SK-N-SH (cell line): ENCODE results near the gene CA7. TPM values are rescaled to one million over a fixed set of nuclear protein-coding genes. Genes with fewer than 3 reads are reported as not detected.

Source experiments
- CTCF ChIA-PET: fragments of 300-600, 350-600 bp; formaldehyde crosslinking; extraction: SDS; loops from one replicate; lab custom pipeline; 2021; lab: Yijun Ruan, JAX
- POLR2A ChIA-PET: fragments of 350-600 bp; sonication (Branson Sonifier 250); formaldehyde crosslinking; extraction: SDS; loops from one replicate; lab custom pipeline; 2020; ENCODE audit warnings: antibody characterized with exemption, inconsistent platforms; lab: Yijun Ruan, JAX
- DNase-seq: peaks from one replicate; pipeline ENCODE4 v3.0.0; 2012
- H2AFZ ChIP-seq: fragments of 200-600 bp; sonication (generic); 2 replicates; pipeline ENCODE4 v1.8.1; 2016; ENCODE audit warnings: antibody characterized with exemption, mild to moderate bottlenecking, low read depth
- H3F3A ChIP-seq: fragments of 200-600 bp; sonication (generic); replicated peaks from 2 replicates; pipeline ENCODE3; 2016; ENCODE audit warnings: antibody characterized with exemption, mild to moderate bottlenecking; ENCODE audit not compliant: insufficient read depth
- H3K27ac ChIP-seq, 2 experiments: fragments of 200-500 bp in 1 of 2; fragments of 200-600 bp in 1 of 2; sonication (Bioruptor generic) in 1 of 2; sonication (generic), shearing (Covaris generic) in 1 of 2; 2 replicates each; pipeline versions ENCODE4 v1.5.1 to v1.6.1; 2014 to 2016; ENCODE audit warnings: low read depth in 2 of 2, inconsistent platforms in 1 of 2, low read length in 1 of 2, mild to moderate bottlenecking in 1 of 2, mixed read lengths in 1 of 2
- H3K27me3 ChIP-seq: fragments of 200-600 bp; sonication (generic), shearing (Covaris generic); 2 replicates; pipeline ENCODE4 v1.6.1; 2016; ENCODE audit warnings: mixed run types; ENCODE audit not compliant: insufficient read depth
- H3K36me3 ChIP-seq, 2 experiments: fragments of 200-500 bp in 1 of 2; fragments of 200-600 bp in 1 of 2; sonication (Bioruptor generic) in 1 of 2; sonication (generic) in 1 of 2; replicated peaks in 1 of 2; 2 replicates each; pipeline versions ENCODE3 to v1.5.1; 2014 to 2016; ENCODE audit warnings: low read length in 1 of 2, mild to moderate bottlenecking in 1 of 2; ENCODE audit not compliant: insufficient read depth in 2 of 2, control insufficient read depth in 1 of 2
- H3K4me1 ChIP-seq, 2 experiments: fragments of 200-500 bp in 1 of 2; fragments of 200-600 bp in 1 of 2; sonication (Bioruptor generic) in 1 of 2; sonication (generic), shearing (Covaris generic) in 1 of 2; 2 replicates each; pipeline versions ENCODE4 v1.5.1 to v1.6.1; 2014 to 2016; ENCODE audit warnings: low read depth in 1 of 2, low read length in 1 of 2, mixed run types in 1 of 2; ENCODE audit not compliant: insufficient read depth in 2 of 2, control insufficient read depth in 1 of 2
- H3K4me2 ChIP-seq: fragments of 200-600 bp; sonication (generic), shearing (Covaris generic); 2 replicates; pipeline ENCODE4 v1.6.1; 2017; ENCODE audit warnings: mixed run types
- H3K4me3 ChIP-seq, 2 experiments: fragments of 200-500 bp in 1 of 2; fragments of 200-600 bp in 1 of 2; sonication (Bioruptor generic) in 1 of 2; sonication (generic), shearing (Covaris generic) in 1 of 2; 2 replicates each; pipeline versions ENCODE4 v1.5.1 to v1.8.1; 2014 to 2016; ENCODE audit warnings: low read depth in 2 of 2, inconsistent platforms in 1 of 2, low read length in 1 of 2, mild to moderate bottlenecking in 1 of 2, mixed read lengths in 1 of 2, moderate library complexity in 1 of 2
- H3K79me2 ChIP-seq: fragments of 200-600 bp; sonication (generic); 2 replicates; pipeline ENCODE4 v1.8.1; 2017; ENCODE audit warnings: mild to moderate bottlenecking; ENCODE audit not compliant: insufficient read depth
- H3K9ac ChIP-seq: fragments of 200-600 bp; sonication (generic); 2 replicates; pipeline ENCODE4 v1.6.1; 2017; ENCODE audit warnings: mixed run types
- H3K9me2 ChIP-seq: fragments of 200-600 bp; sonication (generic); 2 replicates; pipeline ENCODE4 v1.6.1; 2017; ENCODE audit warnings: mixed run types
- H3K9me3 ChIP-seq: fragments of 200-600 bp; sonication (generic); 2 replicates; pipeline ENCODE4 v1.6.1; 2017; ENCODE audit warnings: mixed run types, mild to moderate bottlenecking, moderate library complexity
- H4K20me1 ChIP-seq: fragments of 200-600 bp; sonication (generic); 2 replicates; pipeline ENCODE4 v1.6.1; 2017; ENCODE audit warnings: mild to moderate bottlenecking, mixed run types; ENCODE audit not compliant: insufficient read depth
- CHD2 ChIP-seq: fragments of 150-350 bp; IDR thresholded peaks from 2 replicates; pipeline ENCODE4 v1.6.1; 2018; ENCODE audit warnings: low read length; ENCODE audit not compliant: partially characterized antibody
- ELF1 ChIP-seq: IDR thresholded peaks from 2 replicates; pipeline ENCODE4 v1.4.0; 2012
- EP300 ChIP-seq, 2 experiments: IDR thresholded peaks; 2 replicates each; pipeline versions ENCODE4 v1.4.0 to v1.6.1; 2012; ENCODE audit warnings: borderline replicate concordance in 1 of 2, low read depth in 1 of 2, low read length in 1 of 2
- FOXJ3 ChIP-seq: sonication (generic); formaldehyde crosslinking; IDR thresholded peaks from 2 replicates; pipeline ENCODE4 v1.5.1; 2020; ENCODE audit warnings: mild to moderate bottlenecking, missing genetic modification reagents
- GATA2 ChIP-seq: sonication (generic); formaldehyde crosslinking; IDR thresholded peaks from 2 replicates; pipeline ENCODE4 v1.5.0; 2020; ENCODE audit warnings: mild to moderate bottlenecking, missing genetic modification reagents
- JUND ChIP-seq: IDR thresholded peaks from 2 replicates; pipeline ENCODE4 v1.4.0; 2012
- MEF2A ChIP-seq: IDR thresholded peaks from 2 replicates; pipeline ENCODE4 v1.4.0; 2012; ENCODE audit warnings: low read depth, borderline replicate concordance
- MXI1 ChIP-seq: IDR thresholded peaks from 2 replicates; pipeline ENCODE4 v1.6.1; 2012; ENCODE audit warnings: mild to moderate bottlenecking, low read depth, low read length, improper control_type of control experiment
- RAD21 ChIP-seq: IDR thresholded peaks from 2 replicates; pipeline ENCODE4 v1.6.1; 2012; ENCODE audit warnings: mild to moderate bottlenecking, low read length
- RCOR1 ChIP-seq: fragments of 150-350 bp; IDR thresholded peaks from 2 replicates; pipeline ENCODE4 v1.6.1; 2017; ENCODE audit warnings: antibody characterized with exemption, low read length
- RXRA ChIP-seq: IDR thresholded peaks from 2 replicates; pipeline ENCODE4 v1.4.0; 2012; ENCODE audit warnings: low read depth, mild to moderate bottlenecking, borderline replicate concordance
- TCF12 ChIP-seq: IDR thresholded peaks from 2 replicates; pipeline ENCODE4 v1.4.0; 2012
- TEAD4 ChIP-seq: IDR thresholded peaks from 2 replicates; pipeline ENCODE4 v1.4.0; 2012; ENCODE audit warnings: mild to moderate bottlenecking, borderline replicate concordance; ENCODE audit not compliant: insufficient read depth
- YY1 ChIP-seq: IDR thresholded peaks from 2 replicates; pipeline ENCODE4 v1.4.0; 2012; ENCODE audit warnings: low read depth, mild to moderate bottlenecking
- WGBS: methylation state at CpG from one replicate; pipeline ENCODE4 v1.1.6; 2017; ENCODE audit warnings: low lambda C conversion rate; 5-methylcytosine and 5-hydroxymethylcytosine counted together
- polyA plus RNA-seq, 3 experiments: library from polyadenylated mRNA; depleted of rRNA; stranded (reverse); fragments of >200 nt; gene quantifications; 2 replicates each; pipeline ENCODE4 v1.2.3, GENCODE V29; 2012
- TF ChIP-seq, protein P1 (sequence below): IDR thresholded peaks from 2 replicates; pipeline ENCODE4 v1.4.0; 2012; ENCODE audit warnings: low read depth, borderline replicate concordance
- TF ChIP-seq, protein P2 (sequence below): IDR thresholded peaks from 2 replicates; pipeline ENCODE4; 2012
- TF ChIP-seq, protein P3 (sequence below): fragments of 150-350 bp; IDR thresholded peaks from 2 replicates; pipeline ENCODE4 v1.6.1; 2016; ENCODE audit warnings: mild to moderate bottlenecking, low read depth, low read length
- TF ChIP-seq, protein P4 (sequence below): fragments of 150-350 bp; IDR thresholded peaks from 2 replicates; pipeline ENCODE4 v1.6.1; 2017; ENCODE audit warnings: antibody characterized with exemption, low read length, low read depth, borderline replicate concordance
- TF ChIP-seq, protein P5 (sequence below): IDR thresholded peaks from 2 replicates; pipeline ENCODE4 v1.4.0; 2012; ENCODE audit warnings: low read depth, borderline replicate concordance
- TF ChIP-seq, protein P6 (sequence below): fragments of 200-600 bp; sonication (generic); IDR thresholded peaks from 2 replicates; pipeline ENCODE4 v1.6.1; 2017; ENCODE audit warnings: antibody characterized with exemption, mild to moderate bottlenecking, moderate library complexity

Gene CA7
- polyA plus RNA-seq, 1 of the 3 experiments (the other 2 are of a cell fraction), result 0.12 TPM

DNA sequence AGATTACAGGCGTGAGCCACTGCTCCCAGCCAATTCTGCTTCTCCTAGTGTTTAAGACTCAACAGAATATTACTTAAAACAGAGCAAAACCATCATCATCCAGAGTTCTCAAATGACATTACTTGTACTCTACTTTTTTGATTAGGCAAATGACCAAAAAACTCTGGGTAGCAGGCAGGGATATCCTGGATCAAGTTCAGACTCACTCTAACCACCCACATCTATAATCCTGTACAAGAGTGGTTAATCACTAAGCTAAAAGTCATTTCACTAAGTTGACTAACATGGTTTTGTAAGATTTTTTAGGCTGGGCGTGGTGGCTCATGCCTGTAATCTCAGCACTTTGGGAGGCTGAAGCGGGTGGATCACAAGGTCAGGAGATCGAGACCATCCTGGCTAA lies 20.2 kb upstream of the CA7 start:
- H3K27me3 ChIP-seq, result no peaks in the 10 kb centered on the region
- DNase-seq, result no peak
- no peaks in the 10 kb centered on the region for H3K4me1 ChIP-seq
- no peak overlapping the region for H3K4me3 ChIP-seq
- peaks cover 52% of the 10 kb centered on the region for H3K79me2 ChIP-seq
- POLR2A ChIA-PET, result interaction anchor here (0.7 kb wide), 1 partner anchor 72 kb away, joined by 3 read pairs; no protein-coding TSS in a partner anchor
- no peaks in the 10 kb centered on the region for H3K9me2 ChIP-seq
- no peaks in the 10 kb centered on the region for H3F3A ChIP-seq
- no peak overlapping the region for H2AFZ ChIP-seq
- H3K9me3 ChIP-seq, result no peaks in the 10 kb centered on the region
- H3K36me3 ChIP-seq, result peaks cover 43 to 64% of the 10 kb centered on the region in 2 experiments
- WGBS, result 99% methylated on average over 4 of the region's 4 CpGs
- TF ChIP-seq TCF12, result no peak
- TF ChIP-seq MEF2A, result no peak
- no peak for TF ChIP-seq CHD2
- no peak for TF ChIP-seq EP300 (IDR thresholded peaks at IDR 0.05; ENCODE audit: borderline replicate concordance in 1 of 2, low read depth in 1 of 2, low read length in 1 of 2)
- no peak for TF ChIP-seq FOXJ3 (CRISPR knock-in tag)
- TF ChIP-seq, protein P1, sequence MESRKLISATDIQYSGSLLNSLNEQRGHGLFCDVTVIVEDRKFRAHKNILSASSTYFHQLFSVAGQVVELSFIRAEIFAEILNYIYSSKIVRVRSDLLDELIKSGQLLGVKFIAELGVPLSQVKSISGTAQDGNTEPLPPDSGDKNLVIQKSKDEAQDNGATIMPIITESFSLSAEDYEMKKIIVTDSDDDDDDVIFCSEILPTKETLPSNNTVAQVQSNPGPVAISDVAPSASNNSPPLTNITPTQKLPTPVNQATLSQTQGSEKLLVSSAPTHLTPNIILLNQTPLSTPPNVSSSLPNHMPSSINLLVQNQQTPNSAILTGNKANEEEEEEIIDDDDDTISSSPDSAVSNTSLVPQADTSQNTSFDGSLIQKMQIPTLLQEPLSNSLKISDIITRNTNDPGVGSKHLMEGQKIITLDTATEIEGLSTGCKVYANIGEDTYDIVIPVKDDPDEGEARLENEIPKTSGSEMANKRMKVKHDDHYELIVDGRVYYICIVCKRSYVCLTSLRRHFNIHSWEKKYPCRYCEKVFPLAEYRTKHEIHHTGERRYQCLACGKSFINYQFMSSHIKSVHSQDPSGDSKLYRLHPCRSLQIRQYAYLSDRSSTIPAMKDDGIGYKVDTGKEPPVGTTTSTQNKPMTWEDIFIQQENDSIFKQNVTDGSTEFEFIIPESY, result no peak
- no peak for TF ChIP-seq RCOR1
- TF ChIP-seq TEAD4, result no peak
- TF ChIP-seq ELF1, result no peak
- TF ChIP-seq, protein P2, sequence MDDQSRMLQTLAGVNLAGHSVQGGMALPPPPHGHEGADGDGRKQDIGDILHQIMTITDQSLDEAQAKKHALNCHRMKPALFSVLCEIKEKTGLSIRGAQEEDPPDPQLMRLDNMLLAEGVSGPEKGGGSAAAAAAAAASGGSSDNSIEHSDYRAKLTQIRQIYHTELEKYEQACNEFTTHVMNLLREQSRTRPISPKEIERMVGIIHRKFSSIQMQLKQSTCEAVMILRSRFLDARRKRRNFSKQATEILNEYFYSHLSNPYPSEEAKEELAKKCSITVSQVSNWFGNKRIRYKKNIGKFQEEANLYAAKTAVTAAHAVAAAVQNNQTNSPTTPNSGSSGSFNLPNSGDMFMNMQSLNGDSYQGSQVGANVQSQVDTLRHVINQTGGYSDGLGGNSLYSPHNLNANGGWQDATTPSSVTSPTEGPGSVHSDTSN, result no peak
- TF ChIP-seq JUND, result no peak
- no peak for TF ChIP-seq RAD21
- TF ChIP-seq, protein P3, sequence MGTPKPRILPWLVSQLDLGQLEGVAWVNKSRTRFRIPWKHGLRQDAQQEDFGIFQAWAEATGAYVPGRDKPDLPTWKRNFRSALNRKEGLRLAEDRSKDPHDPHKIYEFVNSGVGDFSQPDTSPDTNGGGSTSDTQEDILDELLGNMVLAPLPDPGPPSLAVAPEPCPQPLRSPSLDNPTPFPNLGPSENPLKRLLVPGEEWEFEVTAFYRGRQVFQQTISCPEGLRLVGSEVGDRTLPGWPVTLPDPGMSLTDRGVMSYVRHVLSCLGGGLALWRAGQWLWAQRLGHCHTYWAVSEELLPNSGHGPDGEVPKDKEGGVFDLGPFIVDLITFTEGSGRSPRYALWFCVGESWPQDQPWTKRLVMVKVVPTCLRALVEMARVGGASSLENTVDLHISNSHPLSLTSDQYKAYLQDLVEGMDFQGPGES, result no peak
- TF ChIP-seq RXRA, result no peak
- TF ChIP-seq, protein P4, sequence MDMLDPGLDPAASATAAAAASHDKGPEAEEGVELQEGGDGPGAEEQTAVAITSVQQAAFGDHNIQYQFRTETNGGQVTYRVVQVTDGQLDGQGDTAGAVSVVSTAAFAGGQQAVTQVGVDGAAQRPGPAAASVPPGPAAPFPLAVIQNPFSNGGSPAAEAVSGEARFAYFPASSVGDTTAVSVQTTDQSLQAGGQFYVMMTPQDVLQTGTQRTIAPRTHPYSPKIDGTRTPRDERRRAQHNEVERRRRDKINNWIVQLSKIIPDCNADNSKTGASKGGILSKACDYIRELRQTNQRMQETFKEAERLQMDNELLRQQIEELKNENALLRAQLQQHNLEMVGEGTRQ, result no peak
- TF ChIP-seq YY1, result no peak
- TF ChIP-seq, protein P5, sequence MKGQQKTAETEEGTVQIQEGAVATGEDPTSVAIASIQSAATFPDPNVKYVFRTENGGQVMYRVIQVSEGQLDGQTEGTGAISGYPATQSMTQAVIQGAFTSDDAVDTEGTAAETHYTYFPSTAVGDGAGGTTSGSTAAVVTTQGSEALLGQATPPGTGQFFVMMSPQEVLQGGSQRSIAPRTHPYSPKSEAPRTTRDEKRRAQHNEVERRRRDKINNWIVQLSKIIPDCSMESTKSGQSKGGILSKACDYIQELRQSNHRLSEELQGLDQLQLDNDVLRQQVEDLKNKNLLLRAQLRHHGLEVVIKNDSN, result no peak
- no peak for TF ChIP-seq MXI1
- TF ChIP-seq, protein P6, sequence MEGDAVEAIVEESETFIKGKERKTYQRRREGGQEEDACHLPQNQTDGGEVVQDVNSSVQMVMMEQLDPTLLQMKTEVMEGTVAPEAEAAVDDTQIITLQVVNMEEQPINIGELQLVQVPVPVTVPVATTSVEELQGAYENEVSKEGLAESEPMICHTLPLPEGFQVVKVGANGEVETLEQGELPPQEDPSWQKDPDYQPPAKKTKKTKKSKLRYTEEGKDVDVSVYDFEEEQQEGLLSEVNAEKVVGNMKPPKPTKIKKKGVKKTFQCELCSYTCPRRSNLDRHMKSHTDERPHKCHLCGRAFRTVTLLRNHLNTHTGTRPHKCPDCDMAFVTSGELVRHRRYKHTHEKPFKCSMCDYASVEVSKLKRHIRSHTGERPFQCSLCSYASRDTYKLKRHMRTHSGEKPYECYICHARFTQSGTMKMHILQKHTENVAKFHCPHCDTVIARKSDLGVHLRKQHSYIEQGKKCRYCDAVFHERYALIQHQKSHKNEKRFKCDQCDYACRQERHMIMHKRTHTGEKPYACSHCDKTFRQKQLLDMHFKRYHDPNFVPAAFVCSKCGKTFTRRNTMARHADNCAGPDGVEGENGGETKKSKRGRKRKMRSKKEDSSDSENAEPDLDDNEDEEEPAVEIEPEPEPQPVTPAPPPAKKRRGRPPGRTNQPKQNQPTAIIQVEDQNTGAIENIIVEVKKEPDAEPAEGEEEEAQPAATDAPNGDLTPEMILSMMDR, result no peak
- no peak for TF ChIP-seq GATA2 (CRISPR knock-in tag)
- H3K4me2 ChIP-seq, result no peak overlapping the region
- no peak overlapping the region for H3K9ac ChIP-seq
- CTCF ChIA-PET, result interaction anchor here (1.1 to 3.7 kb wide), 6 partner anchors 36 to 72 kb away, joined by 3 to 17 read pairs (median 4); no protein-coding TSS in a partner anchor
- H4K20me1 ChIP-seq, result peaks cover 20% of the 10 kb centered on the region
- H3K27ac ChIP-seq, result no peak overlapping the region
